ENCODE data around the gene CHST1. TPM values are rescaled to one million over a fixed set of nuclear protein-coding genes. Genes with fewer than 3 reads are reported as not detected.

The CHST1 gene
- total RNA-seq, 2 experiments from 2014 or later, result not detected

GRCh38 chr11:45622283-45622682 lies 43.1 kb downstream of the CHST1 start:
- ATAC-seq (ENCODE audit: low read depth) (no peak), DNase-seq (no peak)
- Mint-ChIP-seq H3K4me3 (no peak overlapping the region), H3K27ac (no peak overlapping the region), H3K4me1 (no peaks in the 10 kb centered on the region), H3K9me3 (no peaks in the 10 kb centered on the region), H3K27me3 (peaks cover 13% of the 10 kb centered on the region), H3K36me3 (no peaks in the 10 kb centered on the region)
- POLR2A ChIA-PET, result no interaction called here

GRCh38 chr11:45621588-45621987 lies 43.8 kb downstream of the CHST1 start:
- H3K36me3 Mint-ChIP-seq, result no peaks in the 10 kb centered on the region
- H3K4me1 Mint-ChIP-seq, result no peaks in the 10 kb centered on the region
- H3K9me3 Mint-ChIP-seq, result no peaks in the 10 kb centered on the region
- POLR2A ChIA-PET, result no interaction called here
- H3K27ac Mint-ChIP-seq, result no peak overlapping the region
- no peak for ATAC-seq (ENCODE audit: low read depth)
- H3K27me3 Mint-ChIP-seq, result peaks cover 13% of the 10 kb centered on the region
- H3K4me3 Mint-ChIP-seq, result no peak overlapping the region
- DNase-seq, result no peak

GRCh38 chr11:45620243-45620642 lies 45.2 kb downstream of the CHST1 start:
- ATAC-seq (ENCODE audit: low read depth) (no peak), DNase-seq (no peak)
- Mint-ChIP-seq H3K36me3 (no peaks in the 10 kb centered on the region), H3K4me1 (no peaks in the 10 kb centered on the region), H3K9me3 (no peaks in the 10 kb centered on the region), H3K4me3 (no peak overlapping the region), H3K27ac (no peak overlapping the region), H3K27me3 (peaks cover 9% of the 10 kb centered on the region)
- POLR2A ChIA-PET, result no interaction called here

GRCh38 chr11:45618897-45619296 lies 46.5 kb downstream of the CHST1 start:
- Mint-ChIP-seq H3K9me3 (no peaks in the 10 kb centered on the region), H3K27ac (no peak overlapping the region), H3K4me1 (no peaks in the 10 kb centered on the region), H3K36me3 (no peaks in the 10 kb centered on the region), H3K4me3 (no peak overlapping the region), H3K27me3 (peaks cover 13% of the 10 kb centered on the region)
- DNase-seq (no peak), ATAC-seq (ENCODE audit: low read depth) (no peak)
- POLR2A ChIA-PET, result no interaction called here

- Mint-ChIP-seq H3K27me3 (peaks cover 19% of the 10 kb centered on the region), H3K36me3 (no peaks in the 10 kb centered on the region), H3K9me3 (no peaks in the 10 kb centered on the region), H3K4me3 (no peak overlapping the region), H3K4me1 (no peaks in the 10 kb centered on the region), H3K27ac (no peak overlapping the region)
- POLR2A ChIA-PET, result no interaction called here
- ATAC-seq (ENCODE audit: low read depth), result no peak
- no peak for DNase-seq
These were observed 47.4 kb downstream of the CHST1 start for GRCh38 chr11:45617871-45618601.

GRCh38 chr11:45616802-45617549 lies 48.4 kb downstream of the CHST1 start:
- Mint-ChIP-seq H3K36me3 (no peaks in the 10 kb centered on the region), H3K27me3 (peaks cover 21% of the 10 kb centered on the region), H3K9me3 (no peaks in the 10 kb centered on the region), H3K27ac (no peak overlapping the region), H3K4me1 (no peaks in the 10 kb centered on the region), H3K4me3 (no peak overlapping the region)
- POLR2A ChIA-PET, result no interaction called here
- ATAC-seq (ENCODE audit: low read depth), result no peak
- DNase-seq, result no peak

GRCh38 chr11:45615182-45615792 lies 50.1 kb downstream of the CHST1 start:
- ATAC-seq (ENCODE audit: low read depth) (no peak), DNase-seq (no peak)
- no peaks in the 10 kb centered on the region for H3K9me3 Mint-ChIP-seq
- no peaks in the 10 kb centered on the region for H3K36me3 Mint-ChIP-seq
- POLR2A ChIA-PET, result no interaction called here
- no peak overlapping the region for H3K4me3 Mint-ChIP-seq
- no peaks in the 10 kb centered on the region for H3K4me1 Mint-ChIP-seq
- peaks cover 22% of the 10 kb centered on the region for H3K27me3 Mint-ChIP-seq
- no peak overlapping the region for H3K27ac Mint-ChIP-seq

GRCh38 chr11:45614196-45614828 lies 51.1 kb downstream of the CHST1 start:
- POLR2A ChIA-PET, result no interaction called here
- H3K9me3 Mint-ChIP-seq, result no peaks in the 10 kb centered on the region
- no peaks in the 10 kb centered on the region for H3K4me1 Mint-ChIP-seq
- no peak overlapping the region for H3K4me3 Mint-ChIP-seq
- ATAC-seq (ENCODE audit: low read depth) (no peak), DNase-seq (no peak)
- H3K36me3 Mint-ChIP-seq, result no peaks in the 10 kb centered on the region
- no peak overlapping the region for H3K27ac Mint-ChIP-seq
- H3K27me3 Mint-ChIP-seq, result peaks cover 24% of the 10 kb centered on the region

GRCh38 chr11:45610627-45611026 lies 54.8 kb downstream of the CHST1 start:
- H3K27me3 Mint-ChIP-seq, result peaks cover 21% of the 10 kb centered on the region
- H3K9me3 Mint-ChIP-seq, result no peaks in the 10 kb centered on the region
- H3K4me3 Mint-ChIP-seq, result no peak overlapping the region
- DNase-seq (no peak), ATAC-seq (ENCODE audit: low read depth) (no peak)
- POLR2A ChIA-PET, result no interaction called here
- H3K4me1 Mint-ChIP-seq, result no peaks in the 10 kb centered on the region
- H3K27ac Mint-ChIP-seq, result no peak overlapping the region
- H3K36me3 Mint-ChIP-seq, result no peaks in the 10 kb centered on the region

GRCh38 chr11:45609902-45610301 lies 55.5 kb downstream of the CHST1 start:
- POLR2A ChIA-PET, result no interaction called here
- DNase-seq, result no peak
- Mint-ChIP-seq H3K27ac (no peak overlapping the region), H3K36me3 (no peaks in the 10 kb centered on the region), H3K4me1 (no peaks in the 10 kb centered on the region), H3K27me3 (peaks cover 20% of the 10 kb centered on the region), H3K9me3 (no peaks in the 10 kb centered on the region), H3K4me3 (no peak overlapping the region)
- ATAC-seq (ENCODE audit: low read depth), result no peak

- Mint-ChIP-seq H3K27ac (no peak overlapping the region), H3K27me3 (peaks cover 17% of the 10 kb centered on the region), H3K4me1 (no peaks in the 10 kb centered on the region), H3K4me3 (no peak overlapping the region), H3K9me3 (no peaks in the 10 kb centered on the region), H3K36me3 (no peaks in the 10 kb centered on the region)
- DNase-seq, result no peak
- ATAC-seq (ENCODE audit: low read depth), result no peak
- POLR2A ChIA-PET, result no interaction called here
These were observed 56.1 kb downstream of the CHST1 start for GRCh38 chr11:45609337-45609736.

- Mint-ChIP-seq H3K4me1 (no peaks in the 10 kb centered on the region), H3K36me3 (no peaks in the 10 kb centered on the region), H3K27me3 (peaks cover 20% of the 10 kb centered on the region), H3K27ac (no peak overlapping the region), H3K4me3 (no peak overlapping the region), H3K9me3 (no peaks in the 10 kb centered on the region)
- ATAC-seq (ENCODE audit: low read depth) (no peak), DNase-seq (no peak)
- POLR2A ChIA-PET, result no interaction called here
These were observed 57.4 kb downstream of the CHST1 start for GRCh38 chr11:45607995-45608394.

GRCh38 chr11:45606514-45607281 lies 58.7 kb downstream of the CHST1 start:
- Mint-ChIP-seq H3K4me3 (no peak overlapping the region), H3K4me1 (no peaks in the 10 kb centered on the region), H3K9me3 (no peaks in the 10 kb centered on the region), H3K27ac (no peak overlapping the region), H3K27me3 (peaks cover 25% of the 10 kb centered on the region), H3K36me3 (no peaks in the 10 kb centered on the region)
- DNase-seq (no peak), ATAC-seq (ENCODE audit: low read depth) (no peak)
- POLR2A ChIA-PET, result no interaction called here
